H1 (cell line): ENCODE measurements around the gene SHMT2. TPM values are rescaled to one million over a fixed set of nuclear protein-coding genes. Genes with fewer than 3 reads are reported as not detected.

Experiments
- BCL11A ChIP-seq, 2 experiments: IDR thresholded peaks; one replicate each; pipeline ENCODE4 v1.6.1; 2011; ENCODE audit warnings: low read depth in 2 of 2, low read length in 2 of 2, mild to moderate bottlenecking in 2 of 2
- RFX5 ChIP-seq: IDR thresholded peaks from 2 replicates; pipeline ENCODE4 v1.6.1; 2011; ENCODE audit warnings: low read depth, low read length, improper control_type of control experiment, borderline replicate concordance
- SAP30 ChIP-seq: fragments of 300-600 bp; sonication (generic); IDR thresholded peaks from 2 replicates; pipeline ENCODE4 v1.7.1; 2012; ENCODE audit warnings: low read length, moderate library complexity, mild to moderate bottlenecking, inconsistent platforms; ENCODE audit not compliant: insufficient read depth, insufficient replicate concordance
- polyA plus RNA-seq, 7 experiments: library from polyadenylated mRNA; depleted of rRNA in 3 of 7; stranded (reverse) in 5 of 7; unstranded in 2 of 7; fragments of >200 nt in 5 of 7; fragments of 200-250 nt in 2 of 7; gene quantifications; 1 replicate in 5 of 7; 2 replicates in 1 of 7; 4 replicates in 1 of 7; pipeline versions ENCODE4 v1.2.1 to v1.2.3, GENCODE V29; 2011 to 2013; ENCODE audit warnings: missing spikeins in 2 of 7, mixed read lengths in 2 of 7
- total RNA-seq: library from RNA; stranded (reverse); fragmentation: NEBNext Ultra II Directional; extraction: Animal tissue kit (Norgen Biotek cat#: 25700); gene quantifications from 2 replicates; pipeline ENCODE4 v1.2.1, GENCODE V29; 2021
- TF ChIP-seq, protein P1 (sequence below): IDR thresholded peaks from 2 replicates; pipeline ENCODE4 v1.6.1; 2011; ENCODE audit warnings: low read length, improper control_type of control experiment
- TF ChIP-seq, protein P2 (sequence below), 3 experiments: IDR thresholded peaks; 1 replicate in 2 of 3; 2 replicates in 1 of 3; pipeline versions ENCODE4 v1.5.1 to v1.6.1; 2011; ENCODE audit warnings: low read length in 3 of 3, mild to moderate bottlenecking in 3 of 3, inconsistent platforms in 2 of 3, low read depth in 1 of 3, moderate library complexity in 1 of 3; ENCODE audit not compliant: insufficient read depth in 1 of 3; ENCODE audit errors: control extremely low read depth in 1 of 3

SHMT2 gene
- total and polyA plus RNA-seq, 2 of the 8 experiments (the other 6 are each of a cell fraction or from before 2014, with no cell fraction given), result 274 to 520 TPM

GRCh38 chr12:57210926-57211692 is 18.4 kb upstream of the SHMT2 start (continued):
- TF ChIP-seq, protein P1, sequence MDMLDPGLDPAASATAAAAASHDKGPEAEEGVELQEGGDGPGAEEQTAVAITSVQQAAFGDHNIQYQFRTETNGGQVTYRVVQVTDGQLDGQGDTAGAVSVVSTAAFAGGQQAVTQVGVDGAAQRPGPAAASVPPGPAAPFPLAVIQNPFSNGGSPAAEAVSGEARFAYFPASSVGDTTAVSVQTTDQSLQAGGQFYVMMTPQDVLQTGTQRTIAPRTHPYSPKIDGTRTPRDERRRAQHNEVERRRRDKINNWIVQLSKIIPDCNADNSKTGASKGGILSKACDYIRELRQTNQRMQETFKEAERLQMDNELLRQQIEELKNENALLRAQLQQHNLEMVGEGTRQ, result no peak
- TF ChIP-seq, protein P2, sequence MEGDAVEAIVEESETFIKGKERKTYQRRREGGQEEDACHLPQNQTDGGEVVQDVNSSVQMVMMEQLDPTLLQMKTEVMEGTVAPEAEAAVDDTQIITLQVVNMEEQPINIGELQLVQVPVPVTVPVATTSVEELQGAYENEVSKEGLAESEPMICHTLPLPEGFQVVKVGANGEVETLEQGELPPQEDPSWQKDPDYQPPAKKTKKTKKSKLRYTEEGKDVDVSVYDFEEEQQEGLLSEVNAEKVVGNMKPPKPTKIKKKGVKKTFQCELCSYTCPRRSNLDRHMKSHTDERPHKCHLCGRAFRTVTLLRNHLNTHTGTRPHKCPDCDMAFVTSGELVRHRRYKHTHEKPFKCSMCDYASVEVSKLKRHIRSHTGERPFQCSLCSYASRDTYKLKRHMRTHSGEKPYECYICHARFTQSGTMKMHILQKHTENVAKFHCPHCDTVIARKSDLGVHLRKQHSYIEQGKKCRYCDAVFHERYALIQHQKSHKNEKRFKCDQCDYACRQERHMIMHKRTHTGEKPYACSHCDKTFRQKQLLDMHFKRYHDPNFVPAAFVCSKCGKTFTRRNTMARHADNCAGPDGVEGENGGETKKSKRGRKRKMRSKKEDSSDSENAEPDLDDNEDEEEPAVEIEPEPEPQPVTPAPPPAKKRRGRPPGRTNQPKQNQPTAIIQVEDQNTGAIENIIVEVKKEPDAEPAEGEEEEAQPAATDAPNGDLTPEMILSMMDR (IDR thresholded peaks at IDR 0.05; ENCODE audit: control extremely low read depth in 1 of 3, insufficient read depth in 1 of 3, low read depth in 1 of 3, low read length in 3 of 3), result no peak
- no peak for TF ChIP-seq RFX5
- TF ChIP-seq SAP30, result no peak
- TF ChIP-seq BCL11A (IDR thresholded peaks at IDR 0.05; ENCODE audit: low read depth in 2 of 2, low read length in 2 of 2), result no peak
